SH-SY5Y (cell line): ENCODE data around the gene ZBED4.

Source experiments
- GATA2 ChIP-seq: IDR thresholded peaks from 2 replicates; pipeline ENCODE4 v1.6.1; 2011; ENCODE audit warnings: mild to moderate bottlenecking, low read depth, low read length
- GATA3 ChIP-seq: IDR thresholded peaks from 2 replicates; pipeline ENCODE4 v1.6.1; 2011; ENCODE audit warnings: low read depth, mild to moderate bottlenecking, low read length, moderate library complexity

Gene ZBED4

DNA sequence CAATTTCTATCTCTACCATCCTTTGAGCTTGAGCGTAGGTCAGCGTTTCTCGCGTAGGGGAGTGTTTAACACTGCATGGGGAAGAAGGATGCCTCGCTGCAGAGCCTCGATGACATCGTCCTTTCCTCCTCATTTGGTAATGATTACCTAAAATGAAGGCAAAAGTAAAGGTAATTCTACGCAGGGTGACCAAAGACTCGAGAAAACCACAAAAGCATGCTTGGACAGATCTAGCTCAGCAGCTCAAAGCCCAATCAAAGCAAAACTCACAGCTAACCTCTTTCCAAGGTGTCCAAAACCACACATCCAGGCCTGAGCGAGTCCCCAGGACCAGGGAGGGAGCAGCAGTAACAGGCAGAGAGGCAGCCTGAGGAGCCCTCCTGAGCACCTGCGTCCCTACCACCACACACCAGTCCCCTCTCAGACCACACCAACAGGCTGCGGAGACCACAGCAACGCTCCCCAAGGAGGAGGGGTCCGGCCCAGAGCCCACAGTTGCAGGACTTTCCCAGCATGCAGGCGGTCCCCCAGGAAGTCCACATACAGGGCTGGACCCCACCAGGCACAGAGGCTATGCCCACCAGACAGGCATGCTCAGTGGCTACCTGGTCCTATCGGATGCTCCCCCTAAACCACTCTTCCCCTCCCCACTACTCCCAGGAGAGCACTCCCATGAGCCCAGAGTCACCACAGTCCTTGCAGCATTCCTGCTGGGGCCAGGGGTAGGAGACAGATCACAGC, 29.3 kb upstream of the ZBED4 start:
- TF ChIP-seq GATA3 (no peak), GATA2 (no peak)

DNA sequence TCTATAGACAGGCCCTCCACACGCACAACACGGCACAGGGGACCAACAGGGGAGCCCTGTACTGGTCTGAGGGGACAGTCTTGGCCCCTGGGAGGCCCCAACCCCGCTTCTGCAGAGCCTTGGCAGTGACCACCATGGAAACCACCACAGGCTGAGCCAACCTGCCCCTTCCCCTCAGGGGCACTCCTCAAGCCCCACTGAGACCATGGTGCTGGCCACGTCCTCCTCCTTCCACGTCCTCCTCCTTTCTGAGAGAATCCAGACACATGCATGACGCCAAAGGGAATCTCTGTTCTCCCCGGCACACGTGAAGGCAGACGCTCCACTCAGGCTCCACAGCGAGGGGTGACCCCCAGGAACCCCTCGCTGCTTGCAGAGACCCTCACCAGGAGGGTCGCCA, 28.7 kb upstream of the ZBED4 start:
- no peak for TF ChIP-seq GATA3
- TF ChIP-seq GATA2, result no peak

DNA sequence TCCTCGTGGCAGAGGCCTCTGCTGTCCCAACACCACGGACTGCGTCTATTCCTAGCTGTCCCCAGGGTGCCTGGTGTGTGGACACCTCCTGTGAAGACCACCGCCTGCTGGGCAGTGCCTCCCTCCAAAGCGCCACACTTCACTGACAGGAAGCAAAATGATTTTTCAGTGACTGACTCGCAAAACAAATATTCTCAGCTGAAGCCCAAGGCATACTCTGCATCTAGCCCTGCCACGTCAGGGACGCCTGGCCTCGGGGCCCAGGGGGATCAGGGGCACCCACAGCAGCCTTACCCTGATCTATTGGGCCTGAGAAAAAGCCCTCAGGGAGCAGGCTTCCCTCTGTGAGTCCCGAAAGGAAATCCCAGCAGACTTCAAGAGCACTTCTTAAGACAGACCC, 28.2 kb upstream of the ZBED4 start:
- TF ChIP-seq GATA2, result no peak
- TF ChIP-seq GATA3, result no peak

DNA sequence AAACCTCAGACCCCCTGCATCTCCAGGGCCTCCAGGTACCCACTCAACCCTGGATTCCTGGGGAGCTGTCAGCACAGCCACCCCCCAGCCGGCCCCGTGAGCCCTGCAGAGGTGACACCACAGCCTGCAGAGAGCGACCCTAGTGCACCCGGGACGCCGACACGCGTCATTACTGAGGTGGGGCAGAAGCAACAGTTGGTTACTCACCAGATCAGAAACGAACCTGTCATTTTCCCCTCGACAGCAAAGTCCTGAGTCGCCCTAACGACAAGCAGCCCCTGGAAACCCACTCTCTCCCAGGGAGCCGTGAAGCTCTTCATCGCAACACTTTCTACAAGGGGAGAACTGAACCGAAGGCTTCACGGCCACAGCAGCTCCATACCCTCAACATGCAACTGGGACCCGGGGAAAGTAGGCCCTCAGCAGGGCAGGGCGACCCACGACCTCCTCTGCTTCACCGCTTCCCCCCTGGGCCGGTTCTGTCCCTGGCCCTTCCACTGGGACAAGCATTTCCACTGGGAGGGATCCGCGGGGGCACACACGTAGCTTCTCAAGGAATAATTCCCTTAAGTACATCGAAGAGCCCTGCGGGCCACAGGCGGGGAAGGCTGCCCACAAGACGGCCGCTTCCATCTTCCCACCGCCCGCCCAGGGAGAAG, 27.6 kb upstream of the ZBED4 start:
- TF ChIP-seq GATA2 (no peak), GATA3 (no peak)

DNA sequence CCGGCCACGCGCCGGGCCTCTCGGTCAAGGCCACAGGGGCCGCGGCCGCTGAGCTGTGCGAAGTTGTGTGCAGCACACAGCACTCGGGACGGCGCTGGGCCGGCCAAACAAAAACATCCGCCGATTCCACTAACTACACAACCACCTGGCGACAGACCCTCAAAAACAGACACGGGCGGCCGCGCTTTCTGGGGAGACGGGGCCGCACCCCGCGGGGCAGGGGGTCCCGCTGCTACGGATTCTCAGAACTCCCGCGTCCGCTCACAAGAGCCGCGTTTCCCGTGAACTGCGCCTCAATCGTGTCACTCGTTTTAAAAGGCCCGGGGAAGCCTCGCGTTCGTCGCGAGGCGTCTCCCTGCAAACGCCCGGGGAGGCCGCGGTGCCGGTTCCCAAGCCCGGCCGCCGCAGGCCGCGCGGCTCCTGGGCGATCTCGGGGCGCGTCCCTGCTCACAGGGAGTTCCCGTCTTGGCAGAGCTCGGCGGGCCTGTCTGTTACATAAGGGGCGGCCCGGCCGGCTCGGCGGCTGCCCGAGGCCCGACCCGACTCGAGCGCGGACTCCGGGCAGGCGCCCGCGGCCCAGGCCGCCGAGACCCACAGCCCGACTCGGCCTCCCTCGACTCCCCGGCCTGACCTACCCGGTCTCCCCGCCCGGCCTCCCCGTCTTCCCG, 26.9 kb upstream of the ZBED4 start:
- TF ChIP-seq GATA3 (no peak), GATA2 (no peak)

DNA sequence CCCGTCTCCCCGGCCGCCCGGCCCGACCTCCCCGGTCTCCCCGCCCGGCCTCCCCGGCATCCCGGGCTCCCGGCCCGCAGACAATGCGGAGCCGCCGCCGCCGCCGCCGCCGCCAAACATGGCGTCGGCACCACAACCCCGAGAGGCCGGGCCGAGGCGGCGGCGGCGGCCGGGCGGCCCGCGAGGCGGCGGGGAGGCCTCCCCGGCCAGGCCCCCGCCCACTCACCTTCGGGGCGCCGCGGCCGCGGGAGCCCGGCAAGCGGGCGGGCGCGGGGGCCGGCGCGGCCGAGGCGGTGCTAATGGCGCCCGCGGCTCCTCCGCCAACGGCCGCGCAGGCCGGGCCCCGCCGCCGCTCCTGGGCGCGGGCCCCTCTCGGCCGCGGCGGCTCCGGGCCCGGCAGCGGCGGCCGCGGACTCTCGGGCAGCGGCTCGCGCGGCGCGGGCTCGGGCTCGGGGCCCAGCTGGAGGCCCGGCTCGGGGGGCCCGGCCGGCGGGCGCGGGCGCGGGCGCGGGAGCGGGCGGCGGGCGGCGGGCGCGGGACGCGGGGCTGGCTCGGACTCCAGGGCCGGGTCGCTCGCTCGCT, 26.3 kb upstream of the ZBED4 start:
- TF ChIP-seq GATA2 (no peak), GATA3 (no peak)

DNA sequence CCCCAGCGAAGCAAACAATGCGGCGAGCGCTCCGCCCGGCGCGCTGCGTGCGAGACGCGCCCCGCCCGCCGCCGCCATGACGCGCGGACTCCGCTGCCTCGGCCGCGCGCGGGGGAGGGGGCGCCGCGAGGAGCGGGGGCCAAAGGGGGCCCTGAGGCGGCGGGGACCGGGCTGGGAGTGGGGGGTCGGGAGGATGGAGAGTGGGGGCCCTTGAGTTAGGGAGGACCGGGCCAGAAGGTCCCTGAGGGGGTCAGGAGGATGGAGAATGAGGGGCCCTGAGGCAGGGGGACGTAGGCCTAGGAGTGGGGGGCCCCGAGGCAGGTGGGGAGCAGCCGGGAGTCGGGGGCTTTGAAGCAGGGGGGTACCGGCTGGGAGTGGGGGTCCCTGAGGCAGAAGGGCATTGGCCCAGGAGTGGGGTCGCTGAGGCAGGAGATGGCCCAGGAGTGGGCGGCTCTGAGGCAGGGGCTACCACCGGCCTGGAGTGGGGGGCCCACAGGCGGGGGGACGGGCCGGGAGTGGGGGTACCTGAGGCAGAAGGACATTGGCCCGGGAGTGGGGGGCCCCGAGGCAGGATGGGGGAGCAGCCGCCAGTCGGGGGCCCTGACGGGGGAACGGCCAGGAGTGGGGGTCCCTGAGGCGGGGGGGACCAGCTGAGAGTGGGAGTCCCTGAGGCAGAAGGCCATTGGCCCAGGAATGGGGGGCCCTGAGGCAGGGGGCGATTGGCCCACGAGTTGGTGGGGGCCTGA, 25.6 kb upstream of the ZBED4 start, which contains the start of gene BRD1:
TSS of gene BRD1 (minus strand) at position 21 of the 746 bp plus-strand sequence. CDS start 3,556 bp downstream, outside the sequence.
- TF ChIP-seq GATA3, result no peak
- no peak for TF ChIP-seq GATA2

DNA sequence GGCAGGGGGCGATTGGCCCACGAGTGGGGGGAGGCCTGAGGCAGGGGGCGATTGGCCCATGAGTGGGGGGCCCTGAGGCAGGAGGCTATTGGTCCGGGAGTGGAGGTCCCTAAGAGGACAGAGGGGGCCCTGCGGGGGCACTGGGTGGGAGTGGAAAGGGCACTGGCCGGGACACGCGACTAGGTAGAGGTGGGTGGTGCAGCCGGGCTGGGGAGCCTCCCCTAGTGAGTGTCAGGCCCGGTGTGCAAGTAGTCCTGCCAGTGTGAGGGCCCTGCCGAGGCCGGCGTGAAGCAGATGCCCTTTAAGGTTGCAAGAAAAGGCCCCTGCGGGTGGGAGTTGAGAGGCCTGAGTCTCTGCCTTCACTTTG, 25.1 kb upstream of the ZBED4 start:
- TF ChIP-seq GATA3 (no peak), GATA2 (no peak)

DNA sequence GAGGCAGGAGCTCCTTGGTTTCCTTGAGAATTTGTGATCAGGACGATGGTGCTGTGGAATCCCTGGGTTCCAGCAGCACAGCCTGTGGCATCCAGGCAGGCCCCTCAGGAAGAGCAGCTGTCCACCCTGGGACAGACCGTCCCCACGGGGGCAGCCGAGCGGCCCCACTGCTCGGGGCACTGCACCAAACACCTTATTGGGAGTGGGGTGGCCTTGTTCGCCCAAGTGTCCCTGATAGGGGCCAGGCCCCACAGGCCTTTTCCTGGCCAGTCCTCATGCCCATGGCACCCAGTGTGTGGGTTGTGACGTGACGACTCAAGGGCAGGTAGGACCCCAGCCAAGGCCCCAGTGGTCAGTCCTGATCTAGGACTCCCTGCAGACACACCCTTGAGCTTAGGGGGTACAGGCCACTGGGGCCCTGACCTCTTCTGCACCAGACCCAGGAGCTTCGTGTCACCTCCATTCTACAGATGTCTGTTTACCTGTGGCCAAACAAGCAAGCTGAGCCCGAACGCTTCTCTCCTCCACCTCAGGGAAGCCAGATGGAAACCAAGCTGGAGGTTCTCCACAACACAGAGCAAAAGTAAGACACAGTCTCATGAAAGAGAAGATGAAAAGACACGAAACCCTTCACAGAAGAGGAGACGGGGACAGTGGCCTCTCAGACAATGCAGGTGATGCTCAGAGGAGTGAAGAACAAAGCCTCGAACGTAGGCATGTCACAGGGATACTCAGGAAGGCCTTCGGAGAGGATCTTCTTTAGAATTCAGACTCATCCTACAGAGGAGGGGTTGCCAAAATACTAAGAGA, 24.4 kb upstream of the ZBED4 start:
- TF ChIP-seq GATA2, result no peak
- TF ChIP-seq GATA3, result no peak

DNA sequence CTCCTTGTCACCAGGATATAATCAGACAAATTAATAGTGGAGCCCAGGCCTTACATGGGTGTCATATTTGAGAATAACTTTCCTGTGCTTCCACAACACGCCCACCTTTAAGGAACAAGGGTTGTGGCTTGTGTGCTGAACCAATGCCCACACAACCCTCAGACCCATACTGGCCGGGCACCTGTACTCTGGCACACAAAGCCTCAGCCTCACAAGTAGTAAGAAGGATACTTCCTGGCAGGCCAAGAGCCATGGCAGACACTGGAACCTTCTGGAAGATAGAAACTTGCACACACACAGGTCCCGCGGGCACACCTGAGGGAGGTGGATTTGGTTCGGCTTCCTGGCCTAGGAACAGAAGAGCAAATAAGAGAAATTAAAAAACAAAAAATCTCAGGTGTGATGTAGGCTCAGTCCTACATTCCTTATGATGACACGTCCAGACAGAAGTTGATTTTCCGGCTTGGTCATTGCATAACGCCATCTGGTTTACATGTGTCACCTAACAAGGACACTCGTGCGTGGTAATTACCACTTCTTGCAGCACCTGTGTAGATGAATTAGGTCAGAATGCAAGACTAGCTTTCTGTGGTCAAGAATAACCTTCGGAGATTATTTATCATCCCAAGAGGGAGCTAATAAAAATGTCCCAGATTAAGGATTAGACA, 20.2 kb upstream of the ZBED4 start:
- TF ChIP-seq GATA3, result no peak
- TF ChIP-seq GATA2, result no peak

DNA sequence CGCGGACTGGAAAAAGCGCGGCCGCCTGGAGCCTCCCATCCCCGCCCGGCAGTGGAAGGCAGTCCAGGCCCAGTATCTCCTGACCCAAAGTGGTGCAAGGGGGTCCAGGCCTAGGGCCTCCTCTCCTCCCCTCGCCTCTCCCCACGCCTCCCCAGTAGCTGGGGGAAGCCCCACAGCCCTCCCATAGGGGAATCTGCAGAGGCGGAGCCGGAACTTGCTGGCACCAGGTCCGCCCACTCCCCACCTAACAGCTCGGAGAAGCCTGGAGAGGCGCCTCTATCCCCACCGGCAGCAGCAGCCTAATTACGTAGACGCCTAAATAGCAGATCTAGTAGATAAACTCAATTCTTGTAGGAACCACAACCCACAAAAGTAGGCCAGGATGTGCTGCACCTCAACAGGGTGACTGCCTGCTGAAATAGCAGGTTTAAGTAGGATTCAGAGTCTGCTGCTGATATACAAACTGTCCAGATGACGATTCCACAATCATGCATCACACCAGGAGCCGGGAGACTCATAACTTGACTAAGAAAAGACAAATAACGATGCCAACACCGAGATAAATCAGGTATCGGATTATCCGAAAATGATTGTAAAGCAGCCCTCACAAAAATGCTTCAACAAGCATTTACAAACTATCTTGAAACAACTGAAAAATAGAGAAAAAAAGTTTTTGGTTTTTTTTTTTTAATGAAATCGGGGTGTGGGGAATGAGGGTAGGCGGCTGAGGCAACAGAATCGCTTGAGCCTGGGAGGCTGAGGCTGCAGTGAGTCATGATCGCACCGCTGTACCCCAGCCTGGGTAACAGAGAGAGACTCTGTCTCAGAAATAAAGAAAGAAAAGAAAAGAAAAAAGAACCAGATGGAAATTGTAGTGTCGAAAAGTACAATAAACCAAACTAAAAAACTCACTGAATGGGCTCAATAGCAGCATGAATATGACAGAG, 14.6 kb upstream of the ZBED4 start:
- no peak for TF ChIP-seq GATA2
- TF ChIP-seq GATA3, result no peak

DNA sequence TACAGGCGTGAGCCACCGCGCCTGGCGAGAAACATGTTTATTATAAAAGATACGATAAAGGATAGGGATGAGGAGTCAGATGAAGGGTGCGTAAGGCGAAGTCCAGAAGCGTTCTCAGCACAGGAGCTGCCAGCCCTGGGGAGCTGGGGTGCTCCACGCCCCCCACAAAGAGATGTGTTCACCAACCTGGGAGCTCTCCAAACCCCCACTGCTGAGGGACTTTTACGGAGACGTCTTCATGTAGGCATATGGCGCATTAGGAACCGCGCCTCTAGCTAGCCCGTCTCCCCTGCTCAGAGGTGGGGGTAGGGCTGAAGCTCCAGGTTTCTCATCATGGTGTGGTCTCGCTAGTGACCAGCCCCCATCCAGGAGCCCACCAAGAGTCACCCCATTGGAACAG, 8.4 kb upstream of the ZBED4 start:
- TF ChIP-seq GATA2 (no peak), GATA3 (no peak)
